GM10847 (cell line): ENCODE data around the gene CCDC141.

Source experiments
- POLR2A ChIP-seq: IDR thresholded peaks from 2 replicates; pipeline ENCODE4 v1.6.1; 2011; ENCODE audit not compliant: insufficient read length; ENCODE audit errors: extremely low read depth

CCDC141 gene

DNA sequence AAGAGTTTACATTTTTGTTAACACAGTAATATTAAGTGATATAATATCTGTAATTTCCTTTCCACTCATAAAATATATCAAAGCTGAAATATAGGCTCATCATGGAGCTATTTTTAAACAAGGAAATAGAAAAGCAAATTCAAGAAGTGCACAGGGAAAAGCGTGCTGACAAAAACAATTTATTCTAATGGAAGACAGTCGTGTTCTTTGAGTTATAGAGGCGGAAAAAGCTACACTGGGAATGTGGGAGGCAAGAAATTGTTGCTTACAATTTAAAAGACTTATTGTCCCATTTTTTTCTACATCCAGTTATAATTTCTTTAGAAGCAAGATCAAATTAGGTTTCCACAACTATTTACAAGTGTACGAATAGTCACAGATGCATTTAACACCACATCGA lies 239.5 kb downstream of the CCDC141 start:
- TF ChIP-seq POLR2A = no peak

GRCh38 chr2:178807227-178808008 lies 242.5 kb downstream of the CCDC141 start, which contains the start of gene TTN:
TSS of gene TTN (minus strand) at chr2:178807423. CDS start at chr2:178804642, 2,781 bp downstream.
- no peak for TF ChIP-seq POLR2A

- no peak for TF ChIP-seq POLR2A
Measured at GRCh38 chr2:178806543-178806942, 243.4 kb downstream of the CCDC141 start.

DNA sequence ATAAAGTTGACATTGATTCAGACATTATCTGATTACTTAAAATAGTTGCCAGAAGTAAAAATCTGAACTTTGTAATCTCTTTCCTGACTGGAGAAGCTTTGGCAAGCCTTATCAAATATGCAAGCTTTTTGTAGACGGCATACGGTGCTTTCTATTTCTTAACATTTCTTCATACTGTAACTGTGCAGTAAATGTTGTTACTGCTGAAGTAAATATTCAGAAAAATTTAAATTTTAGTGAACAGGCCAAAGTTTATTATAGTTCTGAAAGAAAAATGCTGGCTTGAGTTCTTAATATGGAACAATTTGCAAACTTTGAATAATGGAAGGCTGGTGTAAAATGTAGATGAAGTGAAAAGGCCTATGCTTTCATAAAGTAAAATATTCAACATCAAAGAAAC lies 244.5 kb downstream of the CCDC141 start:
- TF ChIP-seq POLR2A = no peak

GRCh38 chr2:178804791-178805190 lies 245.1 kb downstream of the CCDC141 start:
- no peak for TF ChIP-seq POLR2A

DNA sequence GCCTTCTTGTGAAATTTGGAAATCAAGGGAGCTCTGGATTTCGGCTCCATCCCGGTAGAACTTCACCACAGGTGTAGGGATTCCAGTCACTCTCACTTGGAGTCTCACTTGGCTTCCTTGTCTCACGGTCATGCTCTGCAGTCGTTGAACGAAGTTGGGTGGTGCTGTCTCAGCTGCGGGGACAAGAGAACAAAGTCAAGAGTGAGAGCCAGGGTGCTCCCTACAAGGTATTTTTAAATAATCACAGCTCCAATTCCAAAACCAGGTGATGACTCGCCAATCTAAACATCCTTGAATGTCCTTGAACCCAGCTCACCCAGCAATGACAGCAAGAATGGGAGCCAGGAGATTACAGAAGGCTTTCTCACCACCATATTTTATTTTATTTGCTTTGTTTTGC lies 249.4 kb downstream of the CCDC141 start:
- no peak for TF ChIP-seq POLR2A

GRCh38 chr2:178799305-178799704 lies 250.6 kb downstream of the CCDC141 start:
- TF ChIP-seq POLR2A = no peak

GRCh38 chr2:178796079-178796677 lies 253.8 kb downstream of the CCDC141 start:
- TF ChIP-seq POLR2A = no peak

DNA sequence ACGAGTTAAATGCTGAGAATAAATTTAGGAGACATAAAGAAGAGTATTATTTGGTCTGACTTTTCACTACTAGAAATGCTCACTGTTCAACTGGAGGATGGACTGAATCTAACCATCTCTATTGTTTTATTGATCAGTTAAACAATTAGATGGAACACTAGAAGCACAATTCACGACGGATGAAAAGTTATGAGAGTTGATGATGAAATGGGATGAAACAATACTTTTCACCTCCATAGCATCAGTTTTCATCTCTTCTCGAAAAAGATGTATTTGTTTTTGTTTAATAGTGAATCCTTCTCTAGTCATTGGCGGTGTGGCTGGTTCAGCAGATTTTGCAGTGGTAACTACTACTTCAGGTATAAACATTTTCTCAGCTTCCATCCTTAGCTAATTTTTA lies 262.0 kb downstream of the CCDC141 start:
- no peak for TF ChIP-seq POLR2A

DNA sequence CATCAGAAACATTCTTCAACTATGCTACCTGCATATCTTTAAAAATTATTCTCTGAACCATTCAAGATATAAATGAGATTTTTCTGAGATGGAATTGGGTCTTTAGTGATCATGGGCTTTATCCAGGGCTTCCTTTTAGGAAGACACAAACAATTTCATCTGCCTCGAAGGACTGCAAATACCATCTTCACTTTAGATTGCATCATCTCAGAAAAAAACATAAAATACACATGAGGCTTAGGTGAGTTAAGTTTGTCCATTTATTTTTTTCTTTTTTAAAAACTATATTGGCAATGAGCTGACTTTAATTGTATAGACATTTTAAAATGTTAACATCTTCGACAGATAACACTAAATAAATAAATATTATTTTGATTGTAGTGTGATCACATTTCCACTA lies 262.8 kb downstream of the CCDC141 start:
- no peak for TF ChIP-seq POLR2A

GRCh38 chr2:178783889-178784288 lies 266.0 kb downstream of the CCDC141 start:
- TF ChIP-seq POLR2A = no peak

- TF ChIP-seq POLR2A = no peak
Measured at GRCh38 chr2:178782236-178782635, 267.7 kb downstream of the CCDC141 start.
